K562 (cell line): Measurements from ENCODE around the gene SFTPB. TPM values are rescaled to one million over a fixed set of nuclear protein-coding genes. Genes with fewer than 3 reads are reported as not detected.

Source experiments
- ATAC-seq: fragments of 200-7000 bp; cut with Tn5 transposase; 3 replicates; pipeline ENCODE4 v1.9.1; 2020; ENCODE audit warnings: moderate library complexity
- BruUV-seq: library from RNA; stranded (reverse); fragments of 400-500 nt; replicated peaks from 2 replicates; lab custom pipeline; 2021; lab: Mats Ljungman, UMichigan
- CTCF ChIA-PET: fragments of 300-600 bp; formaldehyde crosslinking; extraction: SDS; loops from one replicate; lab custom pipeline; 2021; ENCODE audit warnings: low intra/inter-chr PET ratio; lab: Yijun Ruan, JAX
- POLR2A ChIA-PET: fragments of 300-600, 350-650 bp; sonication (Branson Sonifier 250); formaldehyde crosslinking; extraction: SDS; loops from one replicate; lab custom pipeline; 2021; ENCODE audit warnings: antibody characterized with exemption, inconsistent platforms; lab: Yijun Ruan, JAX
- DNase-seq, 4 experiments: peaks; one replicate each; pipeline versions ENCODE4 v3.0.0 to v3.0.0-alpha.2; 2011 to 2018; ENCODE audit warnings: low spot score in 3 of 4, mixed read lengths in 3 of 4; ENCODE audit errors: extremely low read depth in 1 of 4
- FAIRE-seq: peaks from 2 replicates; lab custom pipeline; 2011; peaks lifted over from hg19 to GRCh38; lab: Jason Lieb, UNC
- H2AFZ ChIP-seq: 2 replicates; pipeline ENCODE4 v1.6.0; 2011; ENCODE audit warnings: low read depth, low read length, control low read depth, inconsistent platforms
- H3K27ac ChIP-seq: fragments of 200-600 bp; 3 replicates; pipeline ENCODE4 v1.8.0; 2011; ENCODE audit warnings: low read depth, mild to moderate bottlenecking, control low read depth, inconsistent platforms, low read length, moderate library complexity, mixed read lengths; ENCODE audit errors: extremely low read depth
- H3K27me3 ChIP-seq, 2 experiments: fragments of 300-600 bp in 1 of 2; 2 replicates in 1 of 2; 3 replicates in 1 of 2; pipeline versions ENCODE4 v1.6.0 to v1.8.0; 2011; ENCODE audit warnings: inconsistent platforms in 2 of 2, low read length in 2 of 2, mild to moderate bottlenecking in 1 of 2, mixed read lengths in 1 of 2, moderate library complexity in 1 of 2; ENCODE audit not compliant: control insufficient read depth in 2 of 2, insufficient read depth in 2 of 2
- H3K36me3 ChIP-seq: fragments of 300-600 bp; 3 replicates; pipeline ENCODE4 v1.8.0; 2011; ENCODE audit warnings: mild to moderate bottlenecking, low read length, inconsistent platforms; ENCODE audit not compliant: control insufficient read depth, insufficient read depth
- H3K4me1 ChIP-seq, 2 experiments: fragments of 200-600 bp in 1 of 2; replicated peaks in 1 of 2; 2 replicates in 1 of 2; 3 replicates in 1 of 2; pipeline versions ENCODE4 v1.5.1 to v1.8.0; 2011; ENCODE audit warnings: inconsistent platforms in 2 of 2, low read length in 2 of 2, mild to moderate bottlenecking in 1 of 2, mixed read lengths in 1 of 2, moderate library complexity in 1 of 2; ENCODE audit not compliant: control insufficient read depth in 2 of 2, insufficient read depth in 2 of 2
- H3K4me2 ChIP-seq: 2 replicates; pipeline ENCODE4 v1.6.1; 2011; ENCODE audit warnings: low read length, control low read depth, inconsistent platforms, mixed read lengths; ENCODE audit not compliant: insufficient read depth
- H3K4me3 ChIP-seq: fragments of 200-600 bp; sonication (generic), shearing (Covaris generic); 2 replicates; pipeline ENCODE4 v1.5.1; 2016; ENCODE audit warnings: control low read depth, inconsistent platforms
- H3K79me2 ChIP-seq: fragments of 200-600 bp; 3 replicates; pipeline ENCODE4 v1.8.0; 2011; ENCODE audit warnings: low read length, inconsistent platforms; ENCODE audit not compliant: control insufficient read depth, insufficient read depth
- H3K9ac ChIP-seq, 2 experiments: 2 replicates each; pipeline versions ENCODE4 v1.6.0 to v1.6.1; 2011; ENCODE audit warnings: low read depth in 2 of 2, low read length in 2 of 2, control low read depth in 1 of 2, inconsistent platforms in 1 of 2, mild to moderate bottlenecking in 1 of 2, mixed read lengths in 1 of 2; ENCODE audit not compliant: insufficient read depth in 1 of 2
- H3K9me1 ChIP-seq: one replicate; pipeline ENCODE4 v1.6.0; 2011; ENCODE audit warnings: inconsistent platforms, mild to moderate bottlenecking, low read length, moderate library complexity; ENCODE audit not compliant: control insufficient read depth, insufficient read depth
- H3K9me3 ChIP-seq: replicated peaks from 2 replicates; pipeline ENCODE4 v1.5.1; 2011; ENCODE audit warnings: low read depth, low read length, inconsistent platforms; ENCODE audit not compliant: control insufficient read depth, insufficient read depth
- H4K20me1 ChIP-seq: replicated peaks from 2 replicates; pipeline ENCODE4 v1.6.1; 2011; ENCODE audit warnings: low read length, inconsistent platforms, mixed read lengths; ENCODE audit not compliant: control insufficient read depth, insufficient read depth
- CCNT2 ChIP-seq: IDR thresholded peaks from 2 replicates; pipeline ENCODE4 v1.6.1; 2011; ENCODE audit warnings: borderline replicate concordance, low read depth, mild to moderate bottlenecking, moderate library complexity, mixed read lengths, low read length; ENCODE audit not compliant: insufficient read length; ENCODE audit errors: extremely low read depth
- CEBPG ChIP-seq, 3 experiments: fragments of 200-800 bp in 1 of 3; sonication (Bioruptor generic) in 1 of 3; sonication (generic) in 1 of 3; formaldehyde crosslinking in 1 of 3; IDR thresholded peaks in 2 of 3; conservative IDR thresholded peaks in 1 of 3; 2 replicates each; pipeline versions ENCODE4 v1.6.1 to v1.8.0; 2016 to 2022; ENCODE audit warnings: missing compliant biosample characterization in 2 of 3, missing genetic modification characterization in 2 of 3, mild to moderate bottlenecking in 1 of 3, missing genetic modification reagents in 1 of 3
- NR2F6 ChIP-seq: fragments of 450-650 bp; formaldehyde crosslinking; IDR thresholded peaks from 2 replicates; pipeline ENCODE4 v1.4.0; 2020; ENCODE audit warnings: mild to moderate bottlenecking
- RAD51 ChIP-seq: fragments of 450-650 bp; IDR thresholded peaks from 2 replicates; pipeline ENCODE4 v1.7.1; 2016; ENCODE audit warnings: low read depth, mild to moderate bottlenecking, borderline replicate concordance
- WGBS: fragments of 100-300 bp; shearing (Covaris generic); methylation state at CpG from one replicate; pipeline ENCODE4 v1.1.6; 2016; ENCODE audit warnings: low coverage, mixed read lengths; ENCODE audit not compliant: insufficient coverage; ENCODE audit errors: missing lambda C conversion rate; 5-methylcytosine and 5-hydroxymethylcytosine counted together
- in situ Hi-C: fragments of 300-500 bp; cut with MboI; formaldehyde crosslinking; loops from 4 replicates; pipeline ENCODE4 v1.15.0; 2018; ENCODE audit warnings: inconsistent platforms, mixed read lengths
- intact Hi-C: fragments of 100-400 bp; cut with micrococcal nuclease; formaldehyde crosslinking; loops from 2 replicates; pipeline ENCODE4 v1.14.2; 2022
- polyA plus RNA-seq, 8 experiments: library from polyadenylated mRNA; depleted of rRNA in 4 of 8; stranded (reverse) in 5 of 8; unstranded in 3 of 8; fragments of >200 nt; fragmentation: Nextera tagmentation in 2 of 8; fragmentation: Illumina TruSeq in 1 of 8; extraction: Ambion mirVana in 2 of 8; extraction: Trizol in 1 of 8; gene quantifications; 2 replicates each; pipeline versions ENCODE4 v1.2.1 to v1.2.3, GENCODE V29; 2011 to 2014; ENCODE audit warnings: inconsistent platforms in 1 of 8, missing spikeins in 1 of 8
- total RNA-seq, 7 experiments: library from RNA; depleted of rRNA in 6 of 7; stranded (reverse); fragments of >200 nt in 6 of 7; fragmentation: Illumina TruSeq in 2 of 7; extraction: Trizol in 2 of 7; gene quantifications; 2 replicates each; pipeline versions ENCODE4 v1.2.1 to v1.2.3, GENCODE V29; 2011 to 2021; ENCODE audit warnings: low replicate concordance in 1 of 7
- TF ChIP-seq, protein P1 (sequence below), 2 experiments: IDR thresholded peaks in 1 of 2; conservative IDR thresholded peaks in 1 of 2; 2 replicates each; pipeline ENCODE4 v1.6.1; 2016; ENCODE audit warnings: low read depth in 2 of 2, mild to moderate bottlenecking in 1 of 2, missing compliant biosample characterization in 1 of 2, missing genetic modification characterization in 1 of 2, moderate library complexity in 1 of 2
- TF ChIP-seq, protein P2 (sequence below): sonication (generic); formaldehyde crosslinking; IDR thresholded peaks from 2 replicates; pipeline ENCODE4 v1.4.0; 2020; ENCODE audit warnings: mild to moderate bottlenecking, missing genetic modification reagents

Gene SFTPB
- total and polyA plus RNA-seq, 9 of the 15 experiments (the other 6 are each of a cell fraction or from before 2014, with no cell fraction given), result 0.03 to 7.0 TPM; not detected in 7

DNA sequence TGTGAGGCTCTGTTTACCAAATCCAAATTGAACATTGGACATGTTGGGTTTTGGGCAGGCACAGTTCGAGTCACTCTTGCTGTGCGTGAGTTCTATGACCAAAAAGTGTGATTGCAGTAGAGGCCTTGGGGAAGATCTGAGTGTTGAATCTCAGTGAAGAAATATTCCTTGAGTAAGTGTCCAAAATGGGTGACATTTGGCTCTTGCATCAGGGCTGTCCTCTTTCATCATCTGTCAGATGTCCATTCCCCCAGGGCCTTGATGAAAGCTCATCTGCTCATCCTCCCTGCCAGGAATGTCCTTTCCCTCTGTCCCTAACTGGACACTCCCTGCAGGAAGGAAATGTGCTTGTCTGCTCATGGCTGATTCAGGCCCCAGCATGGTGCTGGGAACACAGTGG lies 6.4 kb upstream of the SFTPB start:
- intact Hi-C loops (loop anchor here (10.0 kb wide), 1 partner anchor 140 kb away; no protein-coding TSS in a partner anchor), in situ Hi-C loops (no loop called here)
- no peak overlapping the region; a peak in 1 of 4 replicates for H3K9ac ChIP-seq
- no peak overlapping the region for H3K27ac ChIP-seq
- no peaks in the 10 kb centered on the region for H3K9me3 ChIP-seq
- no peak overlapping the region for H3K4me2 ChIP-seq
- H2AFZ ChIP-seq, result no peak overlapping the region
- ATAC-seq (no peak), FAIRE-seq (no peak), DNase-seq (no peak)
- 7% methylated on average over 2 of the region's 2 CpGs for WGBS
- H3K4me1 ChIP-seq, result peaks cover 7 to 11% of the 10 kb centered on the region in 2 experiments; a peak in 3 of 5 replicates
- no peaks in the 10 kb centered on the region for H3K36me3 ChIP-seq
- no peak overlapping the region for H3K4me3 ChIP-seq
- CTCF ChIA-PET, result no interaction called here
- peaks cover 7% of the 10 kb centered on the region for H4K20me1 ChIP-seq
- TF ChIP-seq RAD51 (no peak), CEBPG (CRISPR knock-in tag; IDR thresholded peaks at IDR 0.05) (0 out of 2 replicates have a peak, but pooled peaks have one; percentile 26), CEBPG (tag; conservative IDR thresholded peaks at IDR 0.05 in 1 of 2, IDR thresholded peaks at IDR 0.05 in 1 of 2) (peak in 1 of 2 experiments; percentile 59; a peak in 2 of 4 replicates)
- POLR2A ChIA-PET, result interaction anchor here (0.6 kb wide), 1 partner anchor 303 kb away, joined by 3 read pairs; no protein-coding TSS in a partner anchor
- no TSS peak for BruUV-seq
- peaks cover 20 to 46% of the 10 kb centered on the region in 2 experiments for H3K27me3 ChIP-seq
- H3K79me2 ChIP-seq, result no peaks in the 10 kb centered on the region
- H3K9me1 ChIP-seq, result no peaks in the 10 kb centered on the region

DNA sequence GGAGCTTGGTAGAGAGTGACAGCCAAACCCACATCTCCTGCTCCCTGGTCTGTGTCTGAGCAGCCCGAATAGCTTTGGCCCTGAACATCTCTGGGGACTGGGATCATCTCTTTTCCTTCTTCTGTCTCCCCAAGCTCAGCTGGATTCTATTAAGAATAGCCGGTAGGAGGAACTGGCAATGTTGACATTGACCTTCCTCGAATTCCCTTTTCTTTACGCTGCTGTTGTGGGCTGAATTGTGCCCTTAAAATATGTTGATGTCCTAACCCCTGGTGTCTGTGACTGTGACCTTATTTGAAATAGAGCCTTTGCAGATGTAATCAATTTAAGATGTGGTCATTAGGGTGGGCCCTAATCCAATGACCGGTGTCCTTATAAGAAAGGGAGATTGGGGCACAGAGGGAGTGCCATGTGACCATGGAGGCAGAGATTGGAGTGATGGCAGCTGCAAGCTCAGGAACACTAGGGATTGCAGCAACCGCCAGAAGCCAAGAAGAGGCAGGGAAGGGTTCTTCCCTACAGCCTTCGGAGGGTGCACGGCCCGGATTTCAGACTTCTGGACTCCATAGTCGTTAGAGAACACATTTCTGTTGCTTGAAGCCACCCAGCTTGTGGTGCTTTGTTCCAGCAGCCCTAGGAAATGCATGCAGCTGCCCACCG lies 5.8 kb upstream of the SFTPB start:
- intact Hi-C loops (loop anchor here (10.0 kb wide), 1 partner anchor 141 kb away; no protein-coding TSS in a partner anchor), in situ Hi-C loops (no loop called here)
- ChIA-PET POLR2A (no interaction called here), CTCF (no interaction called here)
- Histone ChIP-seq H3K4me2 (no peak overlapping the region), H3K79me2 (no peaks in the 10 kb centered on the region), H4K20me1 (peaks cover 5% of the 10 kb centered on the region), H3K4me3 (no peak overlapping the region), H3K9me3 (no peaks in the 10 kb centered on the region), H3K9me1 (no peaks in the 10 kb centered on the region), H3K27ac (no peak overlapping the region), H3K4me1 (peaks cover 5 to 6% of the 10 kb centered on the region in 2 experiments; a peak in 2 of 5 replicates), H3K9ac (no peak overlapping the region), H3K27me3 (peaks cover 20 to 46% of the 10 kb centered on the region in 2 experiments), H3K36me3 (no peaks in the 10 kb centered on the region), H2AFZ (no peak overlapping the region)
- ATAC-seq (no peak), DNase-seq (no peak), FAIRE-seq (no peak)
- BruUV-seq, result no TSS peak
- WGBS, result 4% methylated on average over 11 of the region's 11 CpGs
- TF ChIP-seq, protein P1, sequence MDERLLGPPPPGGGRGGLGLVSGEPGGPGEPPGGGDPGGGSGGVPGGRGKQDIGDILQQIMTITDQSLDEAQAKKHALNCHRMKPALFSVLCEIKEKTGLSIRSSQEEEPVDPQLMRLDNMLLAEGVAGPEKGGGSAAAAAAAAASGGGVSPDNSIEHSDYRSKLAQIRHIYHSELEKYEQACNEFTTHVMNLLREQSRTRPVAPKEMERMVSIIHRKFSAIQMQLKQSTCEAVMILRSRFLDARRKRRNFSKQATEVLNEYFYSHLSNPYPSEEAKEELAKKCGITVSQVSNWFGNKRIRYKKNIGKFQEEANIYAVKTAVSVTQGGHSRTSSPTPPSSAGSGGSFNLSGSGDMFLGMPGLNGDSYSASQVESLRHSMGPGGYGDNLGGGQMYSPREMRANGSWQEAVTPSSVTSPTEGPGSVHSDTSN (CRISPR knock-in tag; IDR thresholded peaks at IDR 0.05; ENCODE audit: low read depth), result no peak
- TF ChIP-seq, protein P1 (tag; conservative IDR thresholded peaks at IDR 0.05; ENCODE audit: low read depth), result no peak
- TF ChIP-seq CCNT2 (no peak), NR2F6 (CRISPR knock-in tag) (no peak)
- TF ChIP-seq, protein P2, sequence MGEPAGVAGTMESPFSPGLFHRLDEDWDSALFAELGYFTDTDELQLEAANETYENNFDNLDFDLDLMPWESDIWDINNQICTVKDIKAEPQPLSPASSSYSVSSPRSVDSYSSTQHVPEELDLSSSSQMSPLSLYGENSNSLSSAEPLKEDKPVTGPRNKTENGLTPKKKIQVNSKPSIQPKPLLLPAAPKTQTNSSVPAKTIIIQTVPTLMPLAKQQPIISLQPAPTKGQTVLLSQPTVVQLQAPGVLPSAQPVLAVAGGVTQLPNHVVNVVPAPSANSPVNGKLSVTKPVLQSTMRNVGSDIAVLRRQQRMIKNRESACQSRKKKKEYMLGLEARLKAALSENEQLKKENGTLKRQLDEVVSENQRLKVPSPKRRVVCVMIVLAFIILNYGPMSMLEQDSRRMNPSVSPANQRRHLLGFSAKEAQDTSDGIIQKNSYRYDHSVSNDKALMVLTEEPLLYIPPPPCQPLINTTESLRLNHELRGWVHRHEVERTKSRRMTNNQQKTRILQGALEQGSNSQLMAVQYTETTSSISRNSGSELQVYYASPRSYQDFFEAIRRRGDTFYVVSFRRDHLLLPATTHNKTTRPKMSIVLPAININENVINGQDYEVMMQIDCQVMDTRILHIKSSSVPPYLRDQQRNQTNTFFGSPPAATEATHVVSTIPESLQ (CRISPR knock-in tag), result no peak
